ENCODE data around the gene AFF2.

DNA sequence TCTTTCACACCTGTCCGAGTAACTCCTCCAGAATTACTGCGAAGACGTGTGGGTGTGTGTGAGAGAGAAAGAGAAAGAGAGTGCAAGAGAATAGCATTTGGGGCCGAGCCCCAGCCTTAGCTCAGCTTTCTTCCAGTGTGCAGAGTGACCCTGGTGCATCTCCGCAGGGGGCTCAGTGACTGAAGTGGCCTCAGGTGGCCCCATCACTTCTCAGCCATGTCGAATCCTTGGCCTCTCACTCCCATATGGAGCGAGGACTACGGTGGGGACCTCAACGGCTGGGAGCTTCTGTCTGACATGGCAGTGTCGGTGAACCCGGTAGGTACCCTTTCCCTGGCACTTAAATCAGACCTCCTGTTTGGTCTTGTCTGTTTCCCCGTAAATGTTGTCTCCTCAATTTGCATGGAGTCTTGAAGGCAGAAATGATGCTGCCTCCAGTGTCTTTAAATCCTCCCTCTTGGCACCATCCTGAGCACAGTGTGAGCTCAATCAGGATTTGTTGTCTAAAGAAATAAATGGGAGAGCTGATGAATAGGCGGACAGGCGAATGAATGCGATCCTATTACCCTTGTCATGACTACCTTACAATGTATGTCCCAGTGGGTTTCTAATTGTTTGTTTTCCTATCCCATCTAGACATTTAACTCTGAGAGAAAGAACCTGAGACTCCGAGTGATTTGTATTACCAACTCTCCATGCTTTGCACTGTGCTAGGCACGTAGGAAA lies 305.9 kb downstream of the AFF2 start:
- TF ChIP-seq POLR2A (IDR thresholded peaks at IDR 0.05; ENCODE audit: low read length) (no peak), GATA1 (IDR thresholded peaks at IDR 0.05; ENCODE audit: low read depth, low read length) (no peak)

Data from erythroblast (primary cell).